IMR-90 (cell line): ENCODE measurements around the gene CUX1. TPM values are rescaled to one million over a fixed set of nuclear protein-coding genes. Genes with fewer than 3 reads are reported as not detected.

Experiments
- ATAC-seq: fragments of 200-7000 bp; cut with Tn5 transposase; 2 replicates; pipeline ENCODE4 v1.9.1; 2020; ENCODE audit warnings: low read depth, mild to moderate bottlenecking, moderate library complexity
- BruUV-seq: library from RNA; stranded (reverse); fragments of 400-500 nt; replicated peaks from 2 replicates; lab custom pipeline; 2021; lab: Mats Ljungman, UMichigan
- CTCF ChIA-PET: fragments of 300-600 bp; formaldehyde crosslinking; extraction: SDS; loops from one replicate; lab custom pipeline; 2021; ENCODE audit warnings: antibody characterized with exemption; lab: Yijun Ruan, JAX
- POLR2A ChIA-PET: fragments of 300-600 bp; sonication (Branson Sonifier 250); formaldehyde crosslinking; loops from one replicate; lab custom pipeline; 2022; ENCODE audit warnings: antibody characterized with exemption; ENCODE audit not compliant: unreplicated experiment; lab: Charles Lee
- DNase-seq: peaks from one replicate; pipeline ENCODE4 v3.0.0; 2013
- H2AFZ ChIP-seq: replicated peaks from 2 replicates; pipeline ENCODE3; 2013; ENCODE audit warnings: low read length, mild to moderate bottlenecking; ENCODE audit not compliant: poor library complexity
- H2AK5ac ChIP-seq: 2 replicates; pipeline ENCODE4 v1.6.1; 2013; ENCODE audit warnings: low read depth, low read length, inconsistent platforms
- H2AK9ac ChIP-seq: replicated peaks from 2 replicates; pipeline ENCODE3; 2013; ENCODE audit warnings: mild to moderate bottlenecking, low read depth, low read length, moderate library complexity; ENCODE audit not compliant: poor library complexity
- H2BK120ac ChIP-seq: 2 replicates; pipeline ENCODE4 v1.6.1; 2013; ENCODE audit warnings: low read depth, low read length, inconsistent platforms
- H2BK15ac ChIP-seq: 3 replicates; pipeline ENCODE4 v1.6.1; 2013; ENCODE audit warnings: low read depth, low read length, inconsistent platforms
- H2BK20ac ChIP-seq: 2 replicates; pipeline ENCODE4 v1.6.1; 2013; ENCODE audit warnings: low read depth, mild to moderate bottlenecking, inconsistent platforms, low read length, moderate library complexity
- H2BK5ac ChIP-seq: 2 replicates; pipeline ENCODE4 v1.6.1; 2013; ENCODE audit warnings: mild to moderate bottlenecking, low read depth, low read length, inconsistent platforms; ENCODE audit not compliant: poor library complexity, severe bottlenecking
- H3K14ac ChIP-seq: replicated peaks from 2 replicates; pipeline ENCODE4 v1.6.1; 2013; ENCODE audit warnings: low read depth, low read length, inconsistent platforms
- H3K18ac ChIP-seq: 2 replicates; pipeline ENCODE4 v1.6.1; 2013; ENCODE audit warnings: low read depth, low read length, control low read depth
- H3K23ac ChIP-seq: 2 replicates; pipeline ENCODE4 v1.6.1; 2013; ENCODE audit warnings: low read depth, low read length, inconsistent platforms
- H3K27ac ChIP-seq: 2 replicates; pipeline ENCODE4 v1.5.1; 2013; ENCODE audit warnings: mild to moderate bottlenecking, control low read depth, low read length; ENCODE audit not compliant: insufficient read depth
- H3K27me3 ChIP-seq: 2 replicates; pipeline ENCODE4 v1.6.1; 2013; ENCODE audit warnings: low read length; ENCODE audit not compliant: control insufficient read depth, insufficient read depth
- H3K36me3 ChIP-seq: 2 replicates; pipeline ENCODE4 v1.6.1; 2013; ENCODE audit warnings: low read length, mixed read lengths; ENCODE audit not compliant: control insufficient read depth, insufficient read depth
- H3K4ac ChIP-seq: 2 replicates; pipeline ENCODE4 v1.6.1; 2013; ENCODE audit warnings: low read depth, low read length, inconsistent platforms
- H3K4me1 ChIP-seq: 2 replicates; pipeline ENCODE4 v1.6.1; 2013; ENCODE audit warnings: low read length, mixed read lengths; ENCODE audit not compliant: control insufficient read depth, insufficient read depth
- H3K4me2 ChIP-seq: 2 replicates; pipeline ENCODE4 v1.6.1; 2013; ENCODE audit warnings: low read depth, mild to moderate bottlenecking, control low read depth, low read length, moderate library complexity
- H3K4me3 ChIP-seq: 2 replicates; pipeline ENCODE4 v1.5.1; 2013; ENCODE audit warnings: low read depth, mild to moderate bottlenecking, control low read depth, low read length, moderate library complexity; ENCODE audit not compliant: insufficient read depth
- H3K56ac ChIP-seq: 2 replicates; pipeline ENCODE4 v1.6.1; 2013; ENCODE audit warnings: low read length, inconsistent platforms; ENCODE audit not compliant: insufficient read depth; ENCODE audit errors: extremely low read depth
- H3K79me1 ChIP-seq, 2 experiments: 2 replicates each; pipeline ENCODE4 v1.6.1; 2013; ENCODE audit warnings: low read length in 2 of 2, inconsistent platforms in 1 of 2, low read depth in 1 of 2
- H3K9ac ChIP-seq: 2 replicates; pipeline ENCODE4 v1.6.1; 2013; ENCODE audit warnings: low read depth, low read length, control low read depth
- H3K9me1 ChIP-seq: 2 replicates; pipeline ENCODE4 v1.6.1; 2013; ENCODE audit warnings: low read length, inconsistent platforms; ENCODE audit not compliant: insufficient read depth
- H3K9me3 ChIP-seq: 2 replicates; pipeline ENCODE4 v1.6.1; 2013; ENCODE audit warnings: low read length; ENCODE audit not compliant: control insufficient read depth, insufficient read depth
- H4K20me1 ChIP-seq: 2 replicates; pipeline ENCODE4 v1.6.1; 2013; ENCODE audit warnings: low read length, inconsistent platforms; ENCODE audit not compliant: insufficient read depth
- H4K5ac ChIP-seq: 2 replicates; pipeline ENCODE4 v1.6.1; 2013; ENCODE audit warnings: mild to moderate bottlenecking, low read depth, low read length, control low read depth
- H4K8ac ChIP-seq, 2 experiments: 2 replicates each; pipeline ENCODE4 v1.6.1; 2013; ENCODE audit warnings: low read depth in 2 of 2, low read length in 2 of 2, control low read depth in 1 of 2, inconsistent platforms in 1 of 2
- H4K91ac ChIP-seq: 2 replicates; pipeline ENCODE4 v1.6.1; 2013; ENCODE audit warnings: low read depth, low read length, inconsistent platforms; ENCODE audit not compliant: insufficient read depth
- CEBPB ChIP-seq: IDR thresholded peaks from 2 replicates; pipeline ENCODE4 v1.6.1; 2012; ENCODE audit warnings: low read depth, low read length, improper control_type of control experiment
- MAZ ChIP-seq: IDR thresholded peaks from 2 replicates; pipeline ENCODE4 v1.6.1; 2012; ENCODE audit warnings: low read depth, mild to moderate bottlenecking, low read length, improper control_type of control experiment, moderate library complexity, borderline replicate concordance
- RFX5 ChIP-seq: IDR thresholded peaks from 2 replicates; pipeline ENCODE4 v1.8.0; 2012; ENCODE audit warnings: low read depth, mild to moderate bottlenecking, low read length, moderate library complexity
- SMC3 ChIP-seq: fragments of 150-350 bp; IDR thresholded peaks from 2 replicates; pipeline ENCODE4 v1.6.1; 2016; ENCODE audit warnings: low read depth, mild to moderate bottlenecking, antibody characterized with exemption, low read length, moderate library complexity
- WGBS, 2 experiments: methylation state at CpG; one replicate each; pipeline versions ENCODE4 v1.1.5 to v1.1.7; 2013; ENCODE audit warnings: missing lambda C conversion rate in 2 of 2; ENCODE audit not compliant: insufficient read length in 1 of 2; ENCODE audit errors: extremely low coverage in 2 of 2; 5-methylcytosine and 5-hydroxymethylcytosine counted together
- dilution Hi-C: fragments of 300-500 bp; cut with HindIII; formaldehyde crosslinking; loops from one replicate; pipeline ENCODE4 v1.14.3; 2018; ENCODE audit warnings: low sequenced_read_pairs; ENCODE audit not compliant: unreplicated experiment
- in situ Hi-C: fragments of 300-500 bp; cut with MboI; formaldehyde crosslinking; loops from 3 replicates; pipeline ENCODE4 v1.14.3; 2019; ENCODE audit warnings: low sequenced_read_pairs, inconsistent platforms, mixed read lengths
- intact Hi-C: fragments of 100-400 bp; cut with micrococcal nuclease; formaldehyde crosslinking; loops from 2 replicates; pipeline ENCODE4 v1.10.0; 2022
- polyA plus RNA-seq, 3 experiments: library from polyadenylated mRNA; depleted of rRNA; stranded (reverse); fragments of >200 nt; gene quantifications; 2 replicates each; pipeline ENCODE4 v1.2.3, GENCODE V29; 2012; ENCODE audit warnings: low replicate concordance in 1 of 3
- total RNA-seq: library from RNA; depleted of rRNA; stranded (reverse); fragments of >200 nt; gene quantifications from 2 replicates; pipeline ENCODE4 v1.2.3, GENCODE V29; 2012

Gene CUX1
- total and polyA plus RNA-seq, 2 of the 4 experiments (the other 2 are of a cell fraction), result 19.7 to 46.4 TPM

- no peak for TF ChIP-seq RFX5
Observed at GRCh38 chr7:102012941-102013461, 195.6 kb downstream of the CUX1 start (continued).

- no peak for TF ChIP-seq CEBPB
- no peak for TF ChIP-seq MAZ
- TF ChIP-seq SMC3, result no peak
- DNase-seq (no peak), ATAC-seq (no peak)
- H2BK15ac ChIP-seq, result no peak overlapping the region
- 92% methylated on average over 7 of the region's 12 CpGs; no CpG with 5 or more reads in 1 of the 2 experiments for WGBS, 2 experiments
- H2AK5ac ChIP-seq, result no peak overlapping the region
- POLR2A ChIA-PET, result no interaction called here
- H3K14ac ChIP-seq, result peak overlapping the region; percentile 21; the same call in 1 of the 2 replicates
- no peaks in the 10 kb centered on the region for H3K9me3 ChIP-seq
- H3K18ac ChIP-seq, result no peak overlapping the region
- peaks cover 20% of the 10 kb centered on the region for H3K9me1 ChIP-seq
- dilution Hi-C loops (no loop called here), intact Hi-C loops (no loop called here), in situ Hi-C loops (no loop called here)
- H2BK20ac ChIP-seq, result no peak overlapping the region
- CTCF ChIA-PET, result no interaction called here
- H3K4me1 ChIP-seq, result peaks cover 6% of the 10 kb centered on the region
- no peak overlapping the region for H2BK5ac ChIP-seq
- H4K91ac ChIP-seq, result no peak overlapping the region
- no peak overlapping the region for H3K4me2 ChIP-seq
- no peak overlapping the region for H4K8ac ChIP-seq
- no TSS peak for BruUV-seq
- H4K5ac ChIP-seq, result no peak overlapping the region
- H3K79me1 ChIP-seq, result peaks cover 45 to 65% of the 10 kb centered on the region in 2 experiments
- no peak overlapping the region; the same call in 1 of the 2 replicates for H3K23ac ChIP-seq
- H3K36me3 ChIP-seq, result peaks cover 5% of the 10 kb centered on the region; the same call in 1 of the 2 replicates
- no peaks in the 10 kb centered on the region for H3K27me3 ChIP-seq
- no peak overlapping the region for H3K4ac ChIP-seq
- no peak overlapping the region for H2AK9ac ChIP-seq
- no peak overlapping the region for H3K9ac ChIP-seq
- H3K4me3 ChIP-seq, result no peak overlapping the region
- H2BK120ac ChIP-seq, result no peak overlapping the region
- no peak overlapping the region for H2AFZ ChIP-seq
- no peak overlapping the region for H3K27ac ChIP-seq
- peaks cover 5% of the 10 kb centered on the region; the same call in 1 of the 2 replicates for H4K20me1 ChIP-seq
- no peak overlapping the region for H3K56ac ChIP-seq
Observed at GRCh38 chr7:102018876-102019275, 201.4 kb downstream of the CUX1 start.
